Adrenal gland (tissue), 12 donors: Measurements from ENCODE around the gene YPEL2. TPM values are rescaled to one million over a fixed set of nuclear protein-coding genes. Genes with fewer than 3 reads are reported as not detected.

Experiments used
- DNase-seq, 7 donors: peaks; one replicate each; pipeline ENCODE4 v3.0.0-alpha.2; 2019 to 2020
- H3K27ac ChIP-seq, 5 donors: fragments of 200-600 bp; sonication (generic) in 4 of 5; 1 replicate in 3 of 5; 2 replicates in 2 of 5; pipeline versions ENCODE4 v1.5.1 to v1.8.0; 2016 to 2020; ENCODE audit warnings: mild to moderate bottlenecking in 1 of 5
- H3K27me3 ChIP-seq: fragments of 200-600 bp; 2 replicates; pipeline ENCODE4 v1.8.0; 2021
- H3K36me3 ChIP-seq, 2 donors: fragments of 200-600 bp; replicated peaks in 1 of 2; 1 replicate in 1 of 2; 2 replicates in 1 of 2; pipeline versions ENCODE4 v1.5.1 to v1.8.0; 2018 to 2022
- H3K4me1 ChIP-seq, 2 donors: fragments of 200-600 bp; replicated peaks in 1 of 2; 1 replicate in 1 of 2; 2 replicates in 1 of 2; pipeline versions ENCODE4 v1.5.1 to v1.8.0; 2018 to 2021
- H3K4me3 ChIP-seq, 4 donors: fragments of 200-600 bp; sonication (generic) in 3 of 4; one replicate each; pipeline ENCODE4 v1.5.1; 2016 to 2018
- H3K9me3 ChIP-seq, 3 donors: fragments of 200-600 bp; sonication (generic) in 1 of 3; replicated peaks in 1 of 3; 1 replicate in 2 of 3; 2 replicates in 1 of 3; pipeline versions ENCODE4 v1.5.1 to v1.8.0; 2016 to 2021
- POLR2A ChIP-seq, 2 donors: fragments of 450-650 bp; IDR thresholded peaks; one replicate each; pipeline ENCODE4 v1.6.1; 2017; ENCODE audit warnings: antibody characterized with exemption in 2 of 2, mild to moderate bottlenecking in 2 of 2, moderate library complexity in 1 of 2
- WGBS, 4 donors: extraction: QIAGEN DNeasy Blood & Tissue Kit in 2 of 4; methylation state at CpG; one replicate each; pipeline versions ENCODE4 v1.1.5 to v1.1.7; 2013 to 2017; 5-methylcytosine and 5-hydroxymethylcytosine counted together
- intact Hi-C, 2 donors: fragments of 100-400 bp; cut with DNase I; formaldehyde crosslinking; loops; one replicate each; pipeline versions ENCODE4 v1.14.1 to v1.15.0; 2022 to 2023
- polyA plus RNA-seq, 3 donors: library from polyadenylated mRNA; stranded (reverse); fragments of 200-250 nt in 2 of 3; fragments of 350-450 nt in 1 of 3; fragmentation: Illumina TruSeq in 1 of 3; extraction: RNeasy Lipid Tissue Mini Kit (QIAGEN cat#74804) in 1 of 3; gene quantifications; one replicate each; pipeline ENCODE4 v1.2.3, GENCODE V29; 2013 to 2014
- total RNA-seq, 9 donors: library from RNA; depleted of rRNA in 4 of 9; stranded (reverse); fragments of >200 nt in 4 of 9; fragments of 120-200 nt in 1 of 9; fragmentation: NEBNext Ultra II Directional in 1 of 9; extraction: Animal tissue kit (Norgen Biotek cat#: 25700) in 1 of 9; gene quantifications; one replicate each; pipeline versions ENCODE4 v1.1.0 to v1.2.4, GENCODE V29; 2013 to 2023
- TF ChIP-seq, protein P1 (sequence below), 6 experiments: fragments of 450-650 bp in 4 of 6; fragments of 200-600 bp in 2 of 6; sonication (generic) in 1 of 6; IDR thresholded peaks; 1 replicate in 5 of 6; 2 replicates in 1 of 6; pipeline versions ENCODE4 v1.5.1 to v1.8.0; 2016 to 2021; ENCODE audit warnings: antibody characterized with exemption in 6 of 6, mild to moderate bottlenecking in 2 of 6, moderate library complexity in 1 of 6
- donor health status: healthy with polysubstance abuse.
- donor health status: Bipolar disorder and iron deficiency.
- donor health status: DM: yes; HTN: yes; CAD: no.
- donor health status: DM: no; HTN: no; CAD: no.
- donor health status: DM: no; HTN: no; CAD: no.
- donor health status: DM: yes; HTN: yes; CAD: no.

Gene YPEL2
- total and polyA plus RNA-seq, 12 donors, result 5.8 to 33.5 (median 18.3) TPM

DNA sequence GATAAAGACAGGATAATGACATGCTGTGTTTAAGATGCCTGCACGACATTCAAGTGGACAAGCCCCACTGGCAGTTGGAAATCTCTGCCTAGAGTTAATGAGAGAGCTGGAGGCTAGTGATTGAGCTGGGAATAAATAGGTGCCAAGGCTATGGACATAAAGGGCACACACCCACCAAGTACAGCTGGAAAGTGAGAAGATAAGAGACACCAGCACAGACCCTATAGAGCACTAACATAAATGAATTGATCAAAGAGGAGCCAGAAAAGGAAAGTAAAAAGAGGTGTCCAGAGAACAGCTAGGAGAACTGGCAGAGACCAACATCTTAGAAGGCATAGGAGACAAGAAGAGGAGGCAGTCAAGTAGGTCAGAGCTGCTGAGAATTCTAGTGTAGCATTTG lies 101.2 kb downstream of the YPEL2 start:
- Histone ChIP-seq H3K4me3 (no peak overlapping the region), H3K4me1 (peaks cover 16 to 23% of the 10 kb centered on the region in 2 donors), H3K9me3 (no peaks in the 10 kb centered on the region), H3K27me3 (no peaks in the 10 kb centered on the region), H3K27ac (no peak overlapping the region), H3K36me3 (no peaks in the 10 kb centered on the region)
- 81 to 93% (median 89%) methylated on average over 1 of the region's 1 CpG for WGBS, 4 donors
- TF ChIP-seq, protein P1, sequence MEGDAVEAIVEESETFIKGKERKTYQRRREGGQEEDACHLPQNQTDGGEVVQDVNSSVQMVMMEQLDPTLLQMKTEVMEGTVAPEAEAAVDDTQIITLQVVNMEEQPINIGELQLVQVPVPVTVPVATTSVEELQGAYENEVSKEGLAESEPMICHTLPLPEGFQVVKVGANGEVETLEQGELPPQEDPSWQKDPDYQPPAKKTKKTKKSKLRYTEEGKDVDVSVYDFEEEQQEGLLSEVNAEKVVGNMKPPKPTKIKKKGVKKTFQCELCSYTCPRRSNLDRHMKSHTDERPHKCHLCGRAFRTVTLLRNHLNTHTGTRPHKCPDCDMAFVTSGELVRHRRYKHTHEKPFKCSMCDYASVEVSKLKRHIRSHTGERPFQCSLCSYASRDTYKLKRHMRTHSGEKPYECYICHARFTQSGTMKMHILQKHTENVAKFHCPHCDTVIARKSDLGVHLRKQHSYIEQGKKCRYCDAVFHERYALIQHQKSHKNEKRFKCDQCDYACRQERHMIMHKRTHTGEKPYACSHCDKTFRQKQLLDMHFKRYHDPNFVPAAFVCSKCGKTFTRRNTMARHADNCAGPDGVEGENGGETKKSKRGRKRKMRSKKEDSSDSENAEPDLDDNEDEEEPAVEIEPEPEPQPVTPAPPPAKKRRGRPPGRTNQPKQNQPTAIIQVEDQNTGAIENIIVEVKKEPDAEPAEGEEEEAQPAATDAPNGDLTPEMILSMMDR (IDR thresholded peaks at IDR 0.05), result no peak
- no peak for TF ChIP-seq POLR2A (IDR thresholded peaks at IDR 0.05)
- no peak for DNase-seq
- intact Hi-C loops, result no loop called here

DNA sequence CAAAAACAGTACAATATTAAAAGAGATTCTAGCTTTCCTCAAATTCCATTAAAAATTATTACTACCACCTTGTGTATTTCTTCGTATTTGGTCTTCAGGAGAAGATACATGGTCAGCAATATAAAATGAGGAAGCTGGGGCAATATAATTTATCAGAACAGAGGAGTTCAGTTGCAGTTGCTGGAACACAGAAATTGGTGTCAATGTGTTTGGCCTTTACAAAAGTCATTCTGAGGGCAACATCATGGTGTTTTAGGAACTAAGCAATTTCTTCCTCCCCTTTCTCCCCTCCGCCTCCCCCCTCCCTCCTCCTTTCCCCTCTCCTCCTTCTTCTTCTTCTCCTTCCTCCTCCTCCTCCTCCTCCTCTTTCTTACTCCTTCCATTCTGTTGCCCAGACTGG lies 102.1 kb downstream of the YPEL2 start:
- Histone ChIP-seq H3K27ac (no peak overlapping the region), H3K4me1 (peaks cover 13 to 17% of the 10 kb centered on the region in 2 donors), H3K27me3 (no peaks in the 10 kb centered on the region), H3K4me3 (no peak overlapping the region), H3K36me3 (no peaks in the 10 kb centered on the region), H3K9me3 (no peaks in the 10 kb centered on the region)
- no peak for DNase-seq
- intact Hi-C loops, result no loop called here
- 60 to 80% (median 72%) methylated on average over 2 of the region's 2 CpGs for WGBS, 4 donors
- TF ChIP-seq, protein P1 (IDR thresholded peaks at IDR 0.05), result no peak
- TF ChIP-seq POLR2A (IDR thresholded peaks at IDR 0.05), result no peak

DNA sequence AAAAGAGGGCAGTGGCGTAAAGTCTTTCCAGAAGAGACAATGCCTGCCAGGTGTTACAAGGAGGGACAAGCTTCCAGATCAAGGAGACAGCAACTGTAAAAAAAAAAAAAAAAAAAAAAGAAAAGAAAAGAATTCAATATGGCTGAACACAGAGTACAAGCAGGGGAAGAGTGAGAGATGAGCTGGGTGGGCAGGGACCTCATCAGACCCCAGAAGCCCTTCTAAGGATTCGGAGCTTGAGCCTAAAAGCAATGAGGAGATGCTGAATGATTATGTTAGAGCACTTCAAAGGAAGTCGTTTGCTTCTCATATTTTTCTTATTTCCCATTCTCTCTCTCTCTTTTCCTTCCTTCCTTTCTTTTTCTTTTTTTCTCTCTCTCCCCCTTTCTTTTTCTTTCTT lies 103.0 kb downstream of the YPEL2 start:
- intact Hi-C loops, result no loop called here
- no peak for DNase-seq
- H3K9me3 ChIP-seq, result no peaks in the 10 kb centered on the region
- peaks cover 13 to 17% of the 10 kb centered on the region in 2 donors for H3K4me1 ChIP-seq
- H3K36me3 ChIP-seq, result no peaks in the 10 kb centered on the region
- no peak overlapping the region for H3K27ac ChIP-seq
- WGBS, 4 donors, result 81 to 90% (median 86%) methylated on average over 3 of the region's 3 CpGs
- TF ChIP-seq POLR2A (IDR thresholded peaks at IDR 0.05), result no peak
- TF ChIP-seq, protein P1 (IDR thresholded peaks at IDR 0.05), result no peak
- H3K27me3 ChIP-seq, result no peaks in the 10 kb centered on the region
- no peak overlapping the region for H3K4me3 ChIP-seq

DNA sequence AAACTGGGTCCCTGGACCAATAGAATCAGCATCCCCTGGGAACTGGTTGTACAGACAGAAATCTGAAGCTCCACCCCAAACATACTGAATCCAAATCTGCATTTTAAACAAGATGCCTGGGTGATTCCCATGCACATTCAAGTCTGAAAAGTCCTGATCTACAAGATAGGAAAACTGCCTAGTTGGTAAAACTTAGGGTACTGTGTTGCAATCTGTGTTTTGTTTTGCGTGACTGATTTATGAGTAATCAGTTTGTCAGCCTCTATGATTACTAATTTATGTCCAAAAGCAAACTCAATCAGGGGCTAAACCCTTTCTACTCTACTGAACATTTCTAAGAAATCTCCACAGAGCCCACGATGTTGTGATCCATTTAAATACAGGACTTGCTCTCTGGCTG lies 103.8 kb downstream of the YPEL2 start:
- Histone ChIP-seq H3K27ac (no peak overlapping the region), H3K36me3 (no peaks in the 10 kb centered on the region), H3K27me3 (no peaks in the 10 kb centered on the region), H3K9me3 (no peaks in the 10 kb centered on the region), H3K4me1 (peaks cover 13 to 17% of the 10 kb centered on the region in 2 donors), H3K4me3 (no peak overlapping the region)
- TF ChIP-seq, protein P1 (IDR thresholded peaks at IDR 0.05), result no peak
- TF ChIP-seq POLR2A (IDR thresholded peaks at IDR 0.05), result no peak
- intact Hi-C loops, result no loop called here
- 5 to 29% (median 19%) methylated on average over 2 of the region's 2 CpGs for WGBS, 4 donors
- no peak for DNase-seq
